Naive B cell (primary cell): ENCODE measurements around the gene CLVS2. TPM values are rescaled to one million over a fixed set of nuclear protein-coding genes. Genes with fewer than 3 reads are reported as not detected.
A peak's percentile ranks its signal among the peaks of the same experiment; 100 is the strongest.

Experiments
- ATAC-seq, 2 donors: fragments of 150-1000 bp; cut with Tn5 transposase; 2 replicates each; pipeline ENCODE4 v1.10.0; 2021; ENCODE audit warnings: low read depth in 2 of 2, mild to moderate bottlenecking in 2 of 2, moderate library complexity in 2 of 2
- DNase-seq: peaks from one replicate; pipeline ENCODE4 v3.0.0; 2022
- H3K27ac Mint-ChIP-seq, 6 donors: one replicate each; pipeline ENCODE4 v1.8.0; 2020 to 2022; ENCODE audit warnings: mild to moderate bottlenecking in 6 of 6, mixed read lengths in 6 of 6, moderate library complexity in 5 of 6, inconsistent platforms in 2 of 6
- H3K27me3 Mint-ChIP-seq, 3 donors: one replicate each; pipeline ENCODE4 v1.8.0; 2021 to 2022; ENCODE audit warnings: mixed read lengths in 3 of 3, mild to moderate bottlenecking in 1 of 3
- H3K36me3 Mint-ChIP-seq, 2 donors: one replicate each; pipeline ENCODE4 v1.8.0; 2020 to 2022; ENCODE audit warnings: mixed read lengths in 2 of 2, inconsistent platforms in 1 of 2, mild to moderate bottlenecking in 1 of 2
- H3K4me1 Mint-ChIP-seq, 3 donors: one replicate each; pipeline ENCODE4 v1.8.0; 2020 to 2022; ENCODE audit warnings: mixed read lengths in 3 of 3, inconsistent platforms in 1 of 3, mild to moderate bottlenecking in 1 of 3, moderate library complexity in 1 of 3
- H3K4me3 Mint-ChIP-seq, 8 donors: one replicate each; pipeline ENCODE4 v1.8.0; 2020 to 2022; ENCODE audit warnings: mild to moderate bottlenecking in 8 of 8, mixed read lengths in 8 of 8, moderate library complexity in 8 of 8, inconsistent platforms in 2 of 8
- H3K9me3 Mint-ChIP-seq, 7 donors: one replicate each; pipeline ENCODE4 v1.8.0; 2020 to 2022; ENCODE audit warnings: mixed read lengths in 7 of 7, mild to moderate bottlenecking in 5 of 7, inconsistent platforms in 2 of 7, moderate library complexity in 1 of 7
- polyA plus RNA-seq, 6 donors: library from polyadenylated mRNA; unstranded; fragments of 300-500 nt; fragmentation: Illumina TruSeq; gene quantifications; one replicate each; pipeline ENCODE4 v1.2.3, GENCODE V29; 2021; ENCODE audit warnings: low read depth in 6 of 6

The CLVS2 gene, protein sequence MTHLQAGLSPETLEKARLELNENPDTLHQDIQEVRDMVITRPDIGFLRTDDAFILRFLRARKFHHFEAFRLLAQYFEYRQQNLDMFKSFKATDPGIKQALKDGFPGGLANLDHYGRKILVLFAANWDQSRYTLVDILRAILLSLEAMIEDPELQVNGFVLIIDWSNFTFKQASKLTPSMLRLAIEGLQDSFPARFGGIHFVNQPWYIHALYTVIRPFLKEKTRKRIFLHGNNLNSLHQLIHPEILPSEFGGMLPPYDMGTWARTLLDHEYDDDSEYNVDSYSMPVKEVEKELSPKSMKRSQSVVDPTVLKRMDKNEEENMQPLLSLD
- polyA plus RNA-seq = not detected

DNA sequence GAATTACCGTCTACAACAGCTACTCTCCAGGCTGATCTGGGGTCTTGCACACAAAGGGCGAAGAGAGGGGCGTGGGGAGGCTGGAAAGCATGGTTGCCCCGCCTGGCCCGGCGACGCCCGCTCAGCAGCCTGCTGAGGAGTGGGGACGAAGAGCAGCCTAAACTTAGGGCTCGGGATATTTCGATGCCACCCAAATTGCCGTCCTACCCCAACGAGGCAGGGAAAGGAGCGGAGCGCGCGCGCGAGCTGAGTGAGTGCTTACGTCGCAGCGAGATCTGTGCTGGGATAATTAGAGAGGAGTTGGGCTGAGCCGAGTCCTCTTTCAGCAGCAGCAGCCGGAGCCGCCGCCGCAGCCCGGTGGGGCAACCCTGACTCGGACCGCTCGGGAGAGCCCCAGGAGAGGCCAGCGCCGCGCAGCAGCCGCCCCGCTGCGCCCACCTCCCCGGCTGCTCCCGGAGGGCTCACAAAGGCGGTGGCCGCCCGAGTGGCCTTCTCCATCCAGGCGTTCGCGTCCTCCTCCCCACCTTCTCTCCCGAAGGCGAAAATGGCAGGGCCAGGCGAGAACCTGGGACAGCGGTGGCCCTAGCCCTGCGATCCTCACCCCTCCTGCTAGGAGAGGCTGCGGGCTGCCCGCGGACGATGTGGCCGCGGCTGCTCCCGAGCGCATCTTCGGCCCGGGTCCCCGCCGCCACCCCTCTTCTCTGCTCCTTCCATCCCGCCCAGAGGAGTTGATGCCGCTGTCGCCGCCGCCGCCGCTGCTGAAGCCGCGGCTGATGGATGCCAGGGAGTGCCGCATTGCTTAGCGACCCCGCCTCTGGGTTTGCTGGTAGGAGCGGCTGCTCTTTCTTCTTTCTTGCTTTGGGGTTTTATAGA, at the start of gene CLVS2:
Gene CLVS2, plus strand, starts transcription at position 315 of the 873 bp plus-strand sequence. CDS start 1,543 bp downstream, outside the sequence.
- DNase-seq = no peak
- no peak for ATAC-seq
- H3K27me3 Mint-ChIP-seq = peaks cover 25 to 39% (median 36%) of the 10 kb centered on the region in 3 donors

DNA sequence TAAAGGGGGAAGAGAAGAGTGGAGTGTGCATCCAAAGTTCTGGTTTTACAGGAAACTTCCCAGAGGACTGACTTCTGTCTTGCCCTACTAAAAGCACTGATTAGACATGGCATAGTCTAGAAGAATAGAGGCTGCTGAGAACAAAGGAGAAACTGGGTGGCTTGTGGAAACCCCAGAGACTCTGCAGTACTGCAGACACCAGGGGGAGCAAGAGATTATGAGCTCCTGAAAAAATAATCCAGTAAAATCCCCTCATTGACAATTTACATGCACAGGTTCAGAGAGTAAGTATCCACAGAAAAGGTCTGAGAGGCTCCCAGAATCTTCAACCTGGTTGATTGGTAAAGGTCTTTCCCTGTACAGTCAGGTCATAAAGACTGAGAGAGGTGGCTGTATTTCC, 48.7 kb upstream of the CLVS2 start:
- DNase-seq (no peak), ATAC-seq (no peak)
- H3K9me3 Mint-ChIP-seq = peaks cover 0 to 9% (median 4%) of the 10 kb centered on the region in 7 donors
- no peaks in the 10 kb centered on the region for H3K4me1 Mint-ChIP-seq
- no peak overlapping the region for H3K27ac Mint-ChIP-seq
- no peak overlapping the region for H3K4me3 Mint-ChIP-seq
- peaks cover 0 to 7% of the 10 kb centered on the region in 2 donors for H3K36me3 Mint-ChIP-seq
- H3K27me3 Mint-ChIP-seq = no peaks in the 10 kb centered on the region

More for the DNA sequence above, at the start of gene CLVS2:
- Mint-ChIP-seq H3K9me3 (peaks cover 0 to 14% (median 3%) of the 10 kb centered on the region in 7 donors), H3K4me1 (peaks cover 0 to 5% (median 4%) of the 10 kb centered on the region in 3 donors), H3K36me3 (peaks cover 0 to 7% of the 10 kb centered on the region in 2 donors), H3K4me3 (peak within 1 kb of the TSS in 2 of 8 donors; percentile 11 to 57), H3K27ac (no peak within 1 kb of the TSS)

DNA sequence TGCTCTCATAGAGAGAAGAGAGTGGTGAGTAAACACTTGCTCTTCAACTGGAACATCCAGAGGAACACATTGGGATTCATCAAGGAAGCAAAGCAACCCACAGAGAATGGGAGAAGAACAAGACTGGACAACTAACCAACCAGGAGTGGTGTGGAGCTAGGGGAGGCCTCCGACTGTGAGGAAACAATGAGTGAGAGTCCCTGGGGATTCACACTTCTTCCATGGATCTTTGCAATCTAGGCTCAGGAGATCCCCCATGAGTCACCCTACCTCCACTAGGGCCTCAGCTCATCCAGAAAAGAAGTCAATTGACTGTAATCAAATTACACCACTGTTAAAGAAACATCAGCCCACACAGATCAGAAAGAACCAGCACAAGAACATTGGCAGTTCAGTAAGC, 42.3 kb upstream of the CLVS2 start:
- H3K4me3 Mint-ChIP-seq = no peak overlapping the region
- no peak for ATAC-seq
- H3K27me3 Mint-ChIP-seq = no peaks in the 10 kb centered on the region
- peaks cover 7 to 33% (median 16%) of the 10 kb centered on the region in 7 donors for H3K9me3 Mint-ChIP-seq
- no peaks in the 10 kb centered on the region for H3K36me3 Mint-ChIP-seq
- DNase-seq = no peak
- no peaks in the 10 kb centered on the region for H3K4me1 Mint-ChIP-seq
- H3K27ac Mint-ChIP-seq = peak overlapping the region in 1 of 6 donors; percentile 52

DNA sequence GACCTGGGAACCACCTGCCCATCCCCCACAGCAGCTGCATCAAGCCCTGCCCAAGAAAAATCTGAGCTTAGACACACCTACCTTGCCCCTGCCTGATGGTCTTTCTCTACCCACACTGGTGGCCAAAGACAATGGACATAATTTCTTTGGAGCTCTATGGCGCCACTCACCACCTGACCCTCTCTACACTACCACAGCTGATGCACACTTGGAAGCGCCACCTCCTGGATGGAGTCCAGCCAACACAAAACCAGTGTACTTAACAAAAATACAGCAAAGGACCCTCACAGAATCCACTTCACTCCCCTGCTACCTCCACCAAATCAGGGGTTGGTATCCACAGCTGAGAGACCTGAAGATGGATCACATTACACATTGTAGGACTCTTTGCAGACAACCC, 39.7 kb upstream of the CLVS2 start:
- Mint-ChIP-seq H3K4me1 (no peaks in the 10 kb centered on the region), H3K27ac (no peak overlapping the region), H3K27me3 (no peaks in the 10 kb centered on the region), H3K4me3 (no peak overlapping the region), H3K36me3 (no peaks in the 10 kb centered on the region), H3K9me3 (peaks cover 10 to 40% (median 23%) of the 10 kb centered on the region in 7 donors)
- no peak for DNase-seq
- no peak for ATAC-seq

DNA sequence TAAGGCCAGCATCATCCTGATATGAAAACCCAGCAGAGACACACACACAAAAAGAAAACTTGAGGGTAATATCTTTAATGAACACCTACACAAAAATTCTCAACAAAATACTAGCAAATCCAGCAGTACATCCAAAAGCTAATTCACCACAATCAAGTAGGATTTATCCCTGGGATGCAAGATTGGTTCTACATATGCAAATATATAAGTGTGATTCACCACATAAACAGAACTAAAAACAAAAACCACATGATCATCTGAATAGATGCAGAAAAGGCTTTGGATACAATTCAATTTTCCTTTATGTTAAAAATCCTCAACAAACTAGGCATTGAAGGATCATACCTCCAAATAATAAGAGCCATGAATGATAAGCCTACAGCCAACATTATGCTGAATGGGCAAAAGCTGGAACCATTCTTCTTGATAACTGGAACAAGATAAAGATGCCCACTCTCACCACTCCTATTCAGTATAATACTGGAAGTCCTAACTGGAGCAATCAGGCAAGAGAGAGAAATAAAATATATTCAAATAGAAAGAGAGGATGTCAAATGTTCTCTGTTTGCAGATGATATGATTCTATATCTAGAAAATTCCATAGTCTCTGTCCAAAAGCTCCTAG, 33.9 kb upstream of the CLVS2 start:
- no peak for ATAC-seq
- Mint-ChIP-seq H3K27me3 (no peaks in the 10 kb centered on the region), H3K9me3 (peaks cover 5 to 32% (median 18%) of the 10 kb centered on the region in 7 donors), H3K27ac (no peak overlapping the region), H3K4me3 (no peak overlapping the region), H3K36me3 (no peaks in the 10 kb centered on the region), H3K4me1 (no peaks in the 10 kb centered on the region)
- no peak for DNase-seq

DNA sequence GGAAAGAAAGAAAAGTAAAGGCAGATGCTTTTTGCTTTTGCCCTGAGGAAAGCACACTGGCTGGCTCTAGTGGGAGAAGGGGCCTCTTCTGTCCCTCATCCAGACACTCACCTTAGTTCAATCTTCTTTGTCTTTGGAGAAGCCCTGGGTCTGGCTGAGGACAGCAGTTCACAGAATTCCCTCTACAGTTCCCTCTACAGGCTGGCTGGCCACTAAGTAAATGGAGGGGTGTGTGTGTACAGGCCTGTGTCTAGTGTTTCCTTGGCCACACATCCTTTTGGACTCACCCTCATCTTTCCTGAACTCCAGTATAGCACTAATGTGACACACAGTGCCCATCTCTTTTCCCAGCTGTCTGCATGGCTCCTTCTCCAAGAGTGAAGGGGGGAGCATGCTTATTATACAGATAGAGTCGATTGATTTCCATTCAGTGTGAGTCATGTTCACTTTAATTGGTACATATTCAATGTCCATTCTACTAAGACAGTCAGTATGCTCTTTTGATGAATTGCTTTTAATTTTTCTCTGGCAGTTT, 26.0 kb upstream of the CLVS2 start:
- ATAC-seq = no peak
- H3K9me3 Mint-ChIP-seq = peaks cover 0 to 6% (median 0%) of the 10 kb centered on the region in 7 donors
- H3K27me3 Mint-ChIP-seq = no peaks in the 10 kb centered on the region
- H3K36me3 Mint-ChIP-seq = no peaks in the 10 kb centered on the region
- H3K4me3 Mint-ChIP-seq = no peak overlapping the region
- no peaks in the 10 kb centered on the region for H3K4me1 Mint-ChIP-seq
- no peak for DNase-seq
- no peak overlapping the region for H3K27ac Mint-ChIP-seq

DNA sequence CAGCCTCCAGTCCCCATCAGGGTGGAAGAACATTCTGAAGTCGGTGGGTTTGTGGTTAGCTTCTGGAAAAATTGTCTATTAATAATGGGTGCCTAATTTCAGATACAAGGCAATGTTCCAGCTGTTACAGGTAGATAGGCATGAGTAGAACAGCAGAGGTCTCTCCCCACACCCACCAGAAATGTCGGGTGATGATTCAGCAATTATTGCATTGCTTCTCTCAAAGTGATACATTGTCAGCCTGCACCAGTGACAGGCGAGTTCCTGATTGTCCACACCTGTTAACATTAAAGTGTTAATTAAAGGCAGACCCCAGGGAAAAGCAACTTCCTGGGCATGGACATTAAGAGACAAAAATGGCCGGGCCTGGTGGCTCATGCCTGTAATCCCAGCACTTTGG, 18.9 kb upstream of the CLVS2 start:
- H3K4me3 Mint-ChIP-seq = no peak overlapping the region
- ATAC-seq (no peak), DNase-seq (no peak)
- H3K9me3 Mint-ChIP-seq = peaks cover 0 to 9% (median 0%) of the 10 kb centered on the region in 7 donors
- no peaks in the 10 kb centered on the region for H3K27me3 Mint-ChIP-seq
- no peak overlapping the region for H3K27ac Mint-ChIP-seq
- no peaks in the 10 kb centered on the region for H3K4me1 Mint-ChIP-seq
- H3K36me3 Mint-ChIP-seq = no peaks in the 10 kb centered on the region

DNA sequence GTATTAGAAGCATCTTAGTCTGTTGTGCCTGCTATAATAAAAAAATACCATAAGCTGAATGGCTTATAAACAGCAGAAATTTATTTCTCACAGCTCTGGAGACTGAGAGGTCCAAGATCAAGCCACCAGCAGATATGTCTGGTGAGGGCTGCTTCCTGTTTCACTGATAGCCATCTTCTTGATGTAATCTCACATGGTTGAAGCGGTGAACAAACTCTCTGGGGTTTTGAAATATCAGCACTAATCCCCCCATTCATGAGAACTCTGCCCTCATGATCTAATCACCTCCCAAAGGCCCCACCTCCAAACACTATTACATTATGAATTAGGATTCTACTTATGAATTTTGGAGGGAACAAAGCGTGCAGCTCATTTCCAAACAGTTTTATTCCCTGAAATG, 11.6 kb upstream of the CLVS2 start:
- Mint-ChIP-seq H3K27me3 (peaks cover 0 to 8% (median 0%) of the 10 kb centered on the region in 3 donors), H3K27ac (no peak overlapping the region), H3K36me3 (no peaks in the 10 kb centered on the region), H3K4me1 (no peaks in the 10 kb centered on the region), H3K9me3 (peaks cover 1 to 16% (median 8%) of the 10 kb centered on the region in 7 donors), H3K4me3 (no peak overlapping the region)
- DNase-seq (no peak), ATAC-seq (no peak)

DNA sequence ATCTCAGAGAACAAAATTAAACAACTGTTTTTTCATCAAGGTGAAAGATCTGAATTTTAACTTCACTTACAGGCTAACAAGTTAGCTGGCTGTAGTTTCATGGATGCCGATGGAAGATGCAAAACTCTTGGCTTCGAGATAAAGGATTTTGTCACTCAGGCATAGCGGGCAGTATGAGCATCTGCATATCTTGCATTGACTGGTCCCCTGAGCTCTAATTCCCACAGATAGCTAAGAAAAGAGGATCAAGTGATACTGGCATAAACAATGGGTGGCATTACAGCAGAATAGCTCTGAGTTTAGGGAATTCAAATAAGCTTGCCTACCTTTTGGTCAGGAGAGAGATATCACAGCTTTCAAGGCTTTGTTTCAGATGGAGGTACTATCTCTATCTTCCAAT, 1.8 kb upstream of the CLVS2 start:
- Mint-ChIP-seq H3K9me3 (peaks cover 0 to 22% (median 4%) of the 10 kb centered on the region in 7 donors), H3K27ac (no peak overlapping the region), H3K4me1 (peaks cover 0 to 5% (median 4%) of the 10 kb centered on the region in 3 donors), H3K4me3 (no peak overlapping the region), H3K27me3 (peaks cover 25 to 39% (median 36%) of the 10 kb centered on the region in 3 donors), H3K36me3 (peaks cover 0 to 7% of the 10 kb centered on the region in 2 donors)
- DNase-seq = no peak
- no peak for ATAC-seq

DNA sequence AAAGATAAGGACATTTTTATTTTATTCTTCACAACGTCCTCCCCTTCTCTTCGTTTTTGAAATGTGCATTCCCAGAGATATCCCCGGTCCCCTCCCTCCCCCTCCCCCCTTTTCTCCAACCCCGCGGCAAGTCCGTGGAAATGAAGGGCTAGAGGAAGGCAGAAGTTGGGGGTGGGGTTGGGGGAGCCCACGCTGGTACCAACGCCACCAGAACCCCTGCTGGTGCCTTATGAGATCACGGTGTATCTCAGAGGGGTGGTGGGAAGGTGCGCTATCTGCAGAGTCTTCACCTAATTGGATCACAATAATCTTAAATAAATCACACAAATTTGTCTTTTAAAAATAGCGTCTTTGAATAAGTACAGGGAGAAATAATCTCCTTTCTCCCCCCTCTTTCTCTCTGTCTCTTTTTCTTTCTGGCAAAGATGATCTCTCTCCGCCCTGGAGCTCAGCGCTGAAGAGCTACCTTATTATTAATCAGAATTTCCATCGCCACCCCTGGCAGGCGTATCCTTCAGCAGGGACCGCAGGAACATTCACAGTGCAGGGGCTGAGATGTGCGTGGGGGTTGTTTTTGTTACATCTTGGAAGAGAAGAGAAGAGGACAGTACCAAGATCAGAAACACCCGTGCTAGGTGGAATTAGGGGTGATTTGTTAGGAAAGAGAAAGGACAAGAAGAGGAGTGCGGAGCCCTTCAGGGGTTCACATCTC, 915 bp downstream of the CLVS2 start:
- Mint-ChIP-seq H3K36me3 (peaks cover 0 to 7% of the 10 kb centered on the region in 2 donors), H3K9me3 (peaks cover 0 to 14% (median 3%) of the 10 kb centered on the region in 7 donors), H3K27me3 (peaks cover 25 to 39% (median 36%) of the 10 kb centered on the region in 3 donors), H3K4me3 (peak overlapping the region in 2 of 8 donors; percentile 11 to 57), H3K27ac (no peak overlapping the region), H3K4me1 (peaks cover 0 to 5% (median 4%) of the 10 kb centered on the region in 3 donors)
- ATAC-seq (no peak), DNase-seq (no peak)

DNA sequence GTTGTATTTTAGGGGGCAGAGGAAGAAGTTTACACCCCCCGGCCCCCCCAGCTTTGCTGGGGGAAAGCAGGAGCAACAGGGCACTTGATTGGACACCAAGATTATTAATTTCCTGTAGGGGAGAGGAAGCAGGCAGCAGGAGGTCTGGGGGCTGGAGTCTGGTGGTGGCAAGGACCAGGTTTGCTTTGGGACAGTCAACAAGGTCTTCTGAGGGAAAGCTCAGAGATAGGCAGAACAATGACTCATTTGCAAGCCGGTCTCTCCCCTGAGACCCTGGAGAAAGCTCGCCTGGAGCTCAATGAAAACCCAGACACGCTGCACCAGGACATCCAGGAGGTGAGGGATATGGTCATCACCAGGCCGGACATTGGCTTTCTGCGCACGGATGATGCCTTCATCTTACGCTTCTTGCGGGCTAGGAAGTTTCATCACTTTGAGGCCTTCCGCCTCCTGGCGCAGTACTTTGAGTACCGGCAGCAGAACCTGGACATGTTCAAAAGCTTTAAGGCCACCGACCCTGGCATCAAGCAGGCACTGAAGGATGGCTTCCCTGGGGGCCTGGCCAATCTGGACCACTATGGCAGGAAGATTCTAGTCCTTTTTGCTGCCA, 1.6 kb downstream of the CLVS2 start:
- ATAC-seq (no peak), DNase-seq (no peak)
- H3K36me3 Mint-ChIP-seq = peaks cover 0 to 7% of the 10 kb centered on the region in 2 donors
- H3K4me1 Mint-ChIP-seq = peaks cover 0 to 5% (median 4%) of the 10 kb centered on the region in 3 donors
- H3K27ac Mint-ChIP-seq = no peak overlapping the region
- H3K27me3 Mint-ChIP-seq = peaks cover 25 to 39% (median 36%) of the 10 kb centered on the region in 3 donors
- H3K9me3 Mint-ChIP-seq = peaks cover 0 to 14% (median 3%) of the 10 kb centered on the region in 7 donors
- H3K4me3 Mint-ChIP-seq = no peak overlapping the region

DNA sequence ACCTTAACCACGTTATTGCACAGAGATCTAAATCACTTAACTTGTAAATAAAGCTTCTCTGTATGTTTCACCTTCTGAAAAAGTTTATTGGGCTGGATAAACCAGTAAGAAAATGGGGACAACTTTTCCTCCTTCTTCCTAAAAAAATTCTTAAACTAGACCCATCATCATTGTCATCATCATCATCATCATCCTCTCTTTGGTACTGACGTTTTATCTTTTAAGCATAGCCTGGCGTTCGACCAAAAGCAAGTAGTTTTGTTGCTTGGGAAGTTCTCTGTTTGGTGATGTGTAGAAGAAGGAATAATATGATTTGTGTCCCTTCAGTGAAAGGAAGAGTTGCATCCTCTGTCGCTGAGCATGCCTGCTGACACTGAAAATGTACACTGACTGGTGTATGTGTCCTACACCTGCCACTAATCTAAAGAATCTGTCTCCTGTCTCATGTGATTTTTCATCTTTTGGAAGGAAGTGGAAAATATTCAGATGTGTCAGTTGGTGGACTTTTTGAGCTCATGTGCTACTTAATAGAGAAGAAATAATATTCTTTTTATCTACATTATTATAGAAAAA, 2.5 kb downstream of the CLVS2 start:
- Mint-ChIP-seq H3K27me3 (peaks cover 25 to 39% (median 36%) of the 10 kb centered on the region in 3 donors), H3K4me3 (no peak overlapping the region)

More for the DNA sequence above, 2.5 kb downstream of the CLVS2 start:
- Mint-ChIP-seq H3K36me3 (peaks cover 0 to 7% of the 10 kb centered on the region in 2 donors), H3K4me1 (peaks cover 0 to 5% (median 4%) of the 10 kb centered on the region in 3 donors), H3K9me3 (peaks cover 0 to 14% (median 3%) of the 10 kb centered on the region in 7 donors), H3K27ac (no peak overlapping the region)
- ATAC-seq (no peak), DNase-seq (no peak)
